ENCODE data around the gene COPZ2.

GRCh38 chr17:48027322-48027981 lies 10.1 kb downstream of the COPZ2 start:
- TF ChIP-seq CTCF (IDR thresholded peaks at IDR 0.05) (no peak), EZH2phosphoT487 (IDR thresholded peaks at IDR 0.05) (no peak)
